ENCODE measurements around the gene ZDBF2. TPM values are rescaled to one million over a fixed set of nuclear protein-coding genes. Genes with fewer than 3 reads are reported as not detected.

Gene ZDBF2
- total and polyA plus RNA-seq, 2 of the 8 experiments (the other 6 are each of a cell fraction or from before 2014, with no cell fraction given): 1.5 to 17.2 TPM

GRCh38 chr2:206250041-206250897 lies 24.2 kb upstream of the ZDBF2 start (continued):
- TF ChIP-seq CHD7 (IDR thresholded peaks at IDR 0.05; ENCODE audit: insufficient replicate concordance, low read length) (no peak), HDAC2 (IDR thresholded peaks at IDR 0.05; ENCODE audit: borderline replicate concordance in 1 of 2, low read depth in 2 of 2, low read length in 2 of 2) (no peak), MAFK (IDR thresholded peaks at IDR 0.05; ENCODE audit: low read depth, low read length) (no peak), POU5F1 (IDR thresholded peaks at IDR 0.05; ENCODE audit: low read depth, low read length) (no peak), BRCA1 (IDR thresholded peaks at IDR 0.05; ENCODE audit: low read depth, low read length) (no peak), PHF8 (conservative IDR thresholded peaks at IDR 0.05; ENCODE audit: low read depth, low read length) (no peak; the same call in 1 of the 2 replicates), SP1 (IDR thresholded peaks at IDR 0.05; ENCODE audit: low read depth, low read length) (no peak), BACH1 (IDR thresholded peaks at IDR 0.05; ENCODE audit: low read length) (no peak), RFX5 (IDR thresholded peaks at IDR 0.05; ENCODE audit: borderline replicate concordance, low read depth, low read length) (no peak), CHD2 (IDR thresholded peaks at IDR 0.05; ENCODE audit: low read length) (no peak)

Data from H1 (cell line).